HG03558 (cell line): ENCODE measurements around the gene NAA40.

Experiments
- ATAC-seq: cut with Tn5 transposase; IDR thresholded peaks from one replicate; pipeline ENCODE4 v1.9.1; 2021; ENCODE audit warnings: moderate number of reproducible peaks; ENCODE audit not compliant: unreplicated experiment; ENCODE audit errors: extremely low read depth

NAA40 gene

GRCh38 chr11:63938479-63939396, at the start of gene NAA40:
Gene NAA40 (plus strand): TSS chr11:63939002. CDS start chr11:63939097, 95 bp downstream.
- ATAC-seq = peak; percentile 82

GRCh38 chr11:63889344-63889743, 49.5 kb upstream of the NAA40 start:
- ATAC-seq = no peak

GRCh38 chr11:63890368-63890767, 48.4 kb upstream of the NAA40 start:
- no peak for ATAC-seq

DNA sequence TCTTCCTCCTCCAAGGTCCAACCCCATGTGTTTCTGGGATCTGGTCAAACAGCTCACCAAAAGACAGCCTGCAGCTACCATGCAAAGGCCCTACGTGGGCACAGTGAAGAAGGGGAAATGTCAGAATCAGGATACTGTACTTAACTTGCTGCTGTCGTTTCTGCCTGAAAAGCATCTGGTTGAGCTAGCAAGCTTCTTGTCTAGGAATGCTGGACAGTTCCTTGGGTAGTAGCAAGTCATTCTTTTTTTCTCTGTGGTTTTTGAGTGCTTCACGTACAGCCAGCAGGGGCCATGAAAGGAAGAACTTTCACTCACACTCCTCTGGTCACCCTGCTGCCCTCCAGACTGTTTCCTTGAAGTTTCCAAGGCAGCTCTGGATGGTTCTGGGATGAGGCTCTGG, 46.6 kb upstream of the NAA40 start:
- no peak for ATAC-seq

GRCh38 chr11:63893355-63893754, 45.4 kb upstream of the NAA40 start:
- no peak for ATAC-seq

DNA sequence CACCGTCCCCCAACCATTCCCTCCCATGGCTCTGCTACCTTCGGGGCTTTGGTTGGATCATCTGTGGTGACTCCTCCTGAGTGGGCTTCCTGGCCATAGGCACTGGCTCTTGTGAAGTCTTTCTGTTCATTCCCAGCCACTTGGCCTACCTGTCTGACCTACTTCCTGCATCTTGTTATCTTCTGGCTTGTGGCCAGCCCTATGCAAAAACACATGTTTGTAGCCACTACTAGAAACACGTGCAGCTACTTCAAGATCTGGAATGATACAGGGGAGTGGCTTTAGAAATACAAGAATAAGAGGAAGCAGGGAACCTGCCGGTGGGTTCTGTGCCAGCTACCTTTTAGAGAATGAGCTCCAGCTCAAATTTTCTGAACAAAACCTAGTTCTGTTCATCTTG, 42.7 kb upstream of the NAA40 start:
- ATAC-seq = no peak

GRCh38 chr11:63897459-63898146, 41.2 kb upstream of the NAA40 start:
- no peak for ATAC-seq

GRCh38 chr11:63901660-63902059, 37.1 kb upstream of the NAA40 start:
- ATAC-seq = no peak

DNA sequence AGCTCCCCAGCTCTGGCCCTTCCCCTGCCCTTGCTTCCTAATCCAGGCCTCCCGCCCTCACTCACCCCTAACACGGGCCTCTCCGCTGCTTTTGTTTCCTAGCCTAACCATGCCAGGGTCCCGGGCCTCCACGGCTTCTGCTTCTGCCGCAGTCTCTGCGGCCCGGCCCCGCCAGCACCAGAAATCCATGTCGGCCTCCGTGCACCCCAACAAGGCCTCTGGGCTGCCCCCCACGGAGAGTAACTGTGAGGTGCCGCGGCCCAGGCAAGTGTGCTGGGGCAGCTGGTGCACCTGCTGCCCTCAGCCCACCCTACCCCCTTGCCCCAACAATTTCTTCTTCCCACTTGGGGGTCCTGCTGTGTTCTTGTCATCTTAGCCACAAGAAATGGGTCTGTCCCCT, 34.9 kb upstream of the NAA40 start:
- no peak for ATAC-seq

DNA sequence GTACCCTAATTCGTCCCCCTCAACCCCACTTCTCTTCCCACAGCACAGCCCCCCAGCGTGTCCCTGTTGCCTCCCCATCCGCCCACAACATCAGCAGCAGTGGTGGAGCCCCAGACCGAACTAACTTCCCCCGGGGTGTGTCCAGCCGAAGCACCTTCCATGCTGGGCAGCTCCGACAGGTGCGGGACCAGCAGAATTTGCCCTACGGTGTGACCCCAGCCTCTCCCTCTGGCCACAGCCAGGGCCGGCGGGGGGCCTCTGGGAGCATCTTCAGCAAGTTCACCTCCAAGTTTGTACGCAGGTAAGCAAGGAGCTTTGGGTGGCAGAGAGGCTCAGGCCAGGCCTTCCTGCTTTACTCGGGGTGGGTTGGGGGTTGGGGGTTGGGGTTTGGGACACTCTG, 34.1 kb upstream of the NAA40 start:
- no peak for ATAC-seq

DNA sequence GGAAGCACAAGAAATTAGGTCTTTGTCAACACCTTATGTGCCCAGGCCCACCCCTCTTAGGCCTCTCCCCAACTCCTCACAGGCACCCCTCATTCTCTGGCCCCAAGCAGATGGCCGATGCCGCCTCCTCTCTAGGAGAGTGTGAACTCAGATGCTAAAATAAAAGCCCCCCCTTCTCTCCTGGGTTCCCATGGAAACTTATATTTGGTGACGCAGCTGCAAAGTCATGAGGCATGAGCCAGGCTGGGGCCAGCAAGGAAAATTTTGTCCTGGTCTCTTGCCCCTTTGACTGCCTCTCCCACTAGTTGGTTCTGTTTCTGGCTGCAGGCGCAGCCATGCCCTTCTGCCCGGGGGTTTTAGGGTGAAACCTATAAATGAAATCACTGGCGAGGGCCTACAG, 33.6 kb upstream of the NAA40 start:
- no peak for ATAC-seq

- ATAC-seq = no peak
These were observed 32.7 kb upstream of the NAA40 start for GRCh38 chr11:63906087-63906486.

DNA sequence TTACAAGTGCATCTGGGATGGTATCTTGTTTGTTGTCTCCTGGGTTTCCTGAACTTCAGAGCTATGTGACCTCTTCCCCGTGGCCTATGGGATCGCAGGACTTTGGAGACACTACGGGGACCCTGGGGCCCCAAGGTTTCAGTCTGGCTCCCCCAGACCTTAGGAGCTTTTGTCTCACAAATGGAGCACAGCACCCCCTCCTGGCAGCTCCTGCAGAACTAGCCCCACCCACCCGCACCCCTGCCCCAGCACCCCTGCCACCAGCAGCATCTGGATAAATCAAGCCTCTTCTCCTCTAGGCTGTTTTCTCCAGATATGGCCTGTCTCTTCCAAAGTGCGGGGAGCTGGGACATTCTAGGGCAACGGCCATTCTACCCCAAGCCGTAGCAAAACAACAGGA, 32.2 kb upstream of the NAA40 start:
- no peak for ATAC-seq

DNA sequence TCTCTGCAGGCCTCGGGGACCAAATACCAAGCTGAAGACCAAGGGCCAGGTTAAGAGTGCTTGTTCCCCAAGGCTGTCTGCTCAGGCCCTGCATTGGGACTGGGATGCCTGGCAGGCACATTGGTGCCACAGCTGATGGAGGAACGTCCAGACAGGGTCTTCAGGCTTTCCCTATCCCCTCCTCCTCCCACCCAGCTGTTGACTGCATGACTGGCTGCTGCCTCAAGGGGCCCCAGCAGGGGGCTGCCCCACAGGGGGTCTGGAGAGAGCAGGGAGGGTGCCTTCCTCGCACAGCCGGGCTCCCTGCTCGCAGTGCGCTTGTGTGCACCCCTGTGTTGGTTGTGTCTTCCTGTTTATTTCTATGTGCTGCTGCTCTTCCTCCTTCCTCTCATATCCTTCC, 31.7 kb upstream of the NAA40 start:
- ATAC-seq = no peak

GRCh38 chr11:63907808-63908530, 30.8 kb upstream of the NAA40 start:
- no peak for ATAC-seq

DNA sequence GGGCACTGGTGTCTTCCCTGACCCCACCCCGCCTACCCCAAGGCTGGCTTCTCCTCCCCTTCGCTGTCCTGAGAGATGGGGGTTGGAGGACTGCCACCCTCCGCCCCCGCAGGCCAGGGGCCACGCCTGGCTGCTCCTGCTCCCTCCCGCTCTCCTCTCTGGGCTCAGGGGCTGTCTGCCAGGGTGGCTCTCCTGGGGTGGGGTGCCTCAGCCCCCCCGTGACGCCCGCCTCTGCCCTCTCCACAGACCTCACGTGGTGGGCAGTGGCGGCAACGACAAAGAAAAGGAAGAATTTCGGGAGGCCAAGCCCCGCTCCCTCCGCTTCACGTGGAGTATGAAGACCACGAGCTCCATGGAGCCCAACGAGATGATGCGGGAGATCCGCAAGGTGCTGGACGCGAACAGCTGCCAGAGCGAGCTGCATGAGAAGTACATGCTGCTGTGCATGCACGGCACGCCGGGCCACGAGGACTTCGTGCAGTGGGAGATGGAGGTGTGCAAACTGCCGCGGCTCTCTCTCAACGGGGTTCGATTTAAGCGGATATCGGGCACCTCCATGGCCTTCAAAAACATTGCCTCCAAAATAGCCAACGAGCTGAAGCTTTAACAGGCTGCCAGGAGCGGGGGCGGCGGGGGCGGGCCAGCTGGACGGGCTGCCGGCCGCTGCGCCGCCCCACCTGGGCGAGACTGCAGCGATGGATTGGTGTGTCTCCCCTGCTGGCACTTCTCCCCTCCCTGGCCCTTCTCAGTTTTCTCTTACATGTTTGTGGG, 30.0 kb upstream of the NAA40 start:
- no peak for ATAC-seq

DNA sequence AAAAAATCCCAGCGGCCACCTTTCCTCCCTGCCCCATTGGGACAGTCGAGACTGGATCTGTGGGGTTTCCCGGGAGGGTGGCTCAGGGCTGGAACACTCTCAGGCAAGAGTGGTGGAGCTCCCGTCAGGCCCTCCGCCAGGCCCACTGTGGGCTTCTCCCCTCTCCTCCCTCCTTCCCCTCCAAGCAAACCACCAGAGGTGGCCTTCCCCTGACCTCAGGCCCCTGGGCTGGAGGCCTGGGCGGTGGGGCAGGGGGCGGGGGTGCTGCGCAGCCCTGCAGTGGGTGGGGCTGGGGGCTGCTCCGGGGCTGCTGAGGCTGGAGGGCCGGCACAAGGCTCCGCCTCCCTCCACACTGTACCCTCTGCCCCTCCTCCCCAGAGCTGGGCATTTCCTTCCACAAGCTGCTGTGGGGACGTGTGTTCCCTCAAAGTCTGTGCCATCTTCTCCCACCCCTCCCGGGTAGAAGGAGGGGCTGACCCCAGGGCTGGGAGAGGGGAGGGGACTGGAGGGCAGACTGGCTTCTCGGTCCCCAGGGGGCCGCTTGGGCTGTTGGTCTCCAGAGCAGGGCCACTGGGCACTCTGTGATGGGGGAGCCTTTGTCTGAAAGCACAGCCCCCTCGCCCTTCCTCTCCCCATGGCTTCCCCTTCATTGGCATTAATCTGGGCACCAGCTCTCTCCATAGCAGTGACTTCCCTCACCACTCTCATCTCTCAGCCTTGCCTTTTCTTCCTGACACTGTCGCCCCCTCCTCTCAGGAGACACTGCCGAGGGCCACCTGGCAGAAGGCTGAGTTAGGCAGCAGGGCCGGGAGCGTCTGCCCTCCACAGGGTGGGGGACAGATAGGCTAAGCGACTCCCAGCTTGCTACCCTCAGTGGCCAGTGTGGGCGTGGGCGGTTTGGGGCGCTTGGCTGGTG, 29.0 kb upstream of the NAA40 start:
- no peak for ATAC-seq

GRCh38 chr11:63910675-63911074, 28.1 kb upstream of the NAA40 start:
- no peak for ATAC-seq

DNA sequence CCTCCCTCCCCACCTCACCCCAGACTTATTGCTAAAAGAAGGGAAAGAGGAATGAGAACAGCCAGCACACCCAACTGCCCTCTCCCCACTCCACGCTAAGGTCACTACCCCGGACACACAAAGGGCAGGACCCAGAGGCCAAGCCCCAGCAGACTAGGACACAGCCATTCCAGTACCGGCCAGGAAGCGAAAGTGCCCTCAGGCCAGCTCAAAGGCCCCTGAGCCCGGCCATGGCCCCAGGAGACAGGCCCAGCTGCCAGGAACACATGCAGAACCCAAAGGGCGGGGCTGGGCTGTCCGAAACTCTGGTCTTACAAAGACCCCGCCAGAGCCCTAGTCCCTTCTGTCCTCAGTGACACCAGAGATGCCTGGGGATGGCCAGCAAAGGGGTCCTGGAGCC, 27.4 kb upstream of the NAA40 start:
- ATAC-seq = no peak
